Kidney tubule cell (primary cell): ENCODE results near the gene PIK3CG.
"Not testable (repeated sequence)": the region's sequence is repeated elsewhere in the genome, so short reads cannot be mapped to it uniquely, and the experiment has no call there.

Experiments
- DNase-seq: peaks from one replicate; pipeline ENCODE4 v3.0.0-alpha.2; 2018; ENCODE audit warnings: low spot score

PIK3CG gene

GRCh38 chr7:106865130-106866041 lies at the start of gene PIK3CG:
PIK3CG (plus strand) TSS chr7:106865282; CDS start chr7:106867562, 2,280 bp downstream.
- DNase-seq = peak; percentile 11

DNA sequence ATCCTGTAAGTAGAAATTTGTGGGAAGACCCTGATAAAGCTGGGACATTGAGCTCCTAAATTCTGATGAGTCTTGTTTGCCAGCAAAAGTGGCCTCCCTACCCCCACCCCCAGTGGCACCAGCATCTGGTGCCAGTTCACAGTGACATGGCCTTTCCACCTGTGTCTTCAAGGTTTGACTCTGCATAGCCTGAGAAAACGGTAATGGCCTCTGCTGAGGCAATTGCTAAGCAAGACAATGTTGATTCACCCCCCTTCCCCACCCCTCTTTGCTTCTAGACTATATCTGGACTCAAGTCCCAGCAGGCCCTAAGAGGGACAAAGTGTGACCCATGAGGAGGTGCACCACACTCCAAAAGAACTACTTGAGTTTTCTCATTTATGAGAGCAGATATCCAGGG lies 48.0 kb upstream of the PIK3CG start:
- DNase-seq = no peak

DNA sequence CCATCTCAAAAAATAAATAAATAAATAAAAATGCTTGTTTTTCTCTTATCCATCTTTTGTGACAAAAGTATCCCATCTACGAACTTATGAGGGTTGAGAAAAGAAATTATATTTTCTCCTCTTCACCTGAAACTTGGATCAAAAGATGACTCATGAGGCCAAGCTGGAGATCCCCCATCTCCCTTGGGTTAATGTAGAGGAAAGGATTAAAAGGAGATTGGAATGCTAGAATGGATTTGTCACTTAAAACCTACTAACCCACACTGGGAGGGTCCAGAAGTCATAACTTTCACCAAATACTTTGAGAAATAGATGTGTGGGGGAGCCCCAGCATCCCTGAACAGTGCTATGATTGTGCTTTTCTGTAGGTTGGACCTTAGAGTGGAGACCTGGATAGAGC lies 46.3 kb upstream of the PIK3CG start:
- DNase-seq = peak; percentile 72

DNA sequence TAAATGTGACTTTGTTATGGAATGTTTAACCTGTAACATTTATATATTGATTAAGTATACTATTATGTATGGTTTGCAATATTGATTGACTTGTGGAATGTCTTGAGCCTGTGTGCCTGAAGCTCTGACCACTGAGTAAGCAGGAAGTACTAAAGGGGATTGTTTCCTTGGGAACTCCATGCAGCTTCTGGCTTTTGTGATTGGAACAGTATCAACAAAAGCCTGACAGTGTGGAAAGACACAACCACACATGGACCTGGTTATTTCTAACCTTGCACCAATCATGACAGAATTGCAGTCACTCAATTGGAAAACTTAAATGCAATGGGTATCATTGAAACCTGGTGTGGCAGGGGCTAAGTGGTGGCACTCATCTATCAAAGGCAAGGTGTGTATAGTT lies 45.5 kb upstream of the PIK3CG start:
- peak; percentile 68 for DNase-seq

- peak; percentile 26 for DNase-seq
Observed at GRCh38 chr7:106820321-106821217, 44.5 kb upstream of the PIK3CG start.

DNA sequence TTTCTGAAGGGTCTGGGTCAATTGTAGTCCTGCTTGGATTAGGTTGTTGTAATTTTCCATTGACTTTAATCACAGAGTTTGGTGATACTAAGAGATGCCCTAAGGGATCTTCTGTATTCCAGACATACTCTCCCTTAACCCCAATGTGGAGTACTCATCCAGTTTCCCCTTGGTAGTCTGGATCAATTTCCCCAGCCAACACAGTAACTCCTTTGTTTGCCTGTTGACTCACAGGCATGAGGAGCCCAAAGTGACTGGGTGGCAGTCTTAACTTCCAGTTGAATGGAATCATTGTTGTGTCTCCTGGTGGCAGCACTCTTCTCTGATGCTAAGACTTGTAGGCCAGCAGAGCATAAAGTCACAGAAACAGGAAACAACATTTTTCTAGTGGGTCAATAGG lies 41.5 kb upstream of the PIK3CG start:
- DNase-seq = peak; percentile 92

GRCh38 chr7:106824458-106824857 lies 40.6 kb upstream of the PIK3CG start:
- peak; percentile 97 for DNase-seq

- DNase-seq = no peak
Observed at GRCh38 chr7:106827626-106828025, 37.5 kb upstream of the PIK3CG start.

DNA sequence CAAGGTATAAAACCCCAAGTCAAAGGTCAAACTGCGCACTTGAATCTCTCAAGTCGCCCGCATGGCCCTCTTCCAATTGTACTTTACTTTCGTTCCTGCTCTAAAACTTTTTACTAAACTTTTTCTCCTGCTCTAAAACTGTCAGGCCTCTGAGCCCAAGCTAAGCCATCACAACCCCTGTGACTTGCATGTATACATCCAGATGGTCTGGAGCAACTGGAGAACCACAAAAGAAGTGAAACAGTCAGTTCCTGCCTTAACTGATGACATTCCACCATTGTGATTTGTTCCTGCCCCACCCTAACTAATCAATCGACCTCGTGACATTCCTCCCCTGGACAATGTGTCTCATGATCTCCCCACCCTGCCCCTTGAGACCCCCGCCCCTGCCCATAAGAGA lies 35.6 kb upstream of the PIK3CG start:
- no peak for DNase-seq

GRCh38 chr7:106830896-106831295 lies 34.2 kb upstream of the PIK3CG start:
- DNase-seq = not testable (repeated sequence)

DNA sequence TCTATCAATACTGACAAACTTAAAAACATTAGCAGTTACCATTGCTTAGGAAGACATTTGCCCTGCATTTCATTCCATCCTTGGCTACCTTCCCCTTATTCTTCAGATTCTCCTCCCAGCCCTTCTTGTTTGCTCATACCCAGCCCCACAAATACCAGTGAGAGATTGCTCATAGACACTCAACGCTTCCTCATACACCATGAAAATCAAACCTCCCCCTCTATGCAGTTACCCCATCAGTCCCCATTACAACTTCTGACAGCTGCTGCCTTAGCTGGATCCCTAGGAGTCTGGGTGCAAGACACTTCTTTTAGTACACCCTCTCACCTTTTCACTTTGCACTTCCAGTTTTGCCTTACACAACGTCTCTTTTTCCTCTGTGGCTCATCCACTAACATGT lies 28.3 kb upstream of the PIK3CG start:
- no peak for DNase-seq

GRCh38 chr7:106839511-106839910 lies 25.6 kb upstream of the PIK3CG start:
- no peak for DNase-seq

DNA sequence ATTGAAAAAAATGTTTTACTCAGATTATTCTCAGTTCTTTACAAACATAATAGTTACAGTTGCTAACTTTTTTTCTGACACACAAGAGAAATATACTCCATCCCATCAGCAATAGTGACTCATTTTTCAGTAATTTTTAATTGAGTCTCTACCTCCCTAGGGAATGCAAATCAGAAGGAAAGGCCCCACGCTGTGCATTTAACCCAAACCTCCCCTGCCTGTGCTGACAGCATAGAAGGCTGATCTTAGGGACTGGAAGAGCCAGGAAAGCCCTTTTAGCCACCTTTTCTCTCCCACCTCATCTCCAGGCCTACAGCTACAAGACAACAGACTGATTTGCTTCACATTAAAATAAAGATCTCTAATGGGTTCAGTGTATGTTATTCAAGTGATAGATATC lies 24.7 kb upstream of the PIK3CG start:
- DNase-seq = peak; percentile 92

GRCh38 chr7:106841896-106842390 lies 23.1 kb upstream of the PIK3CG start:
- peak; percentile 98 for DNase-seq

- DNase-seq = no peak
Observed at GRCh38 chr7:106844279-106844997, 20.6 kb upstream of the PIK3CG start.

DNA sequence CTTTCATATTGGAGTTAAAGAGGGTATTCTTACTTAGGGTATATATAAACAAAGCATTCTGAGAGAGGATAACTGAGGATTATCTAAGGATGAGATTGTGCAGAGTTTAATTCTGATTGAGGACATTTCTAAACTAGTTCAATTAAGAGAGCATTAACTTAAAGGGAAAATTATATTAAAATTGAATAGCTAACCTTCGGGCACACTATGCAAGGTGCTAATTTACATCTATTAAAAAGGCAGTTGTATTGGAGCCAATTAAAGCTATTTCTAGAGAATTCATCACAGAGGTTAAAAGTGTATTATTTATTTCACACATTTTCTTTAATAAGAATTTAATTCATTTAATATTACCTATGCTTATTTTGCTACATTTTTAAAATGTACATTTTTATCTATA lies 17.0 kb upstream of the PIK3CG start:
- DNase-seq = no peak

- DNase-seq = peak; percentile 99
Observed at GRCh38 chr7:106848851-106849442, 16.1 kb upstream of the PIK3CG start.

DNA sequence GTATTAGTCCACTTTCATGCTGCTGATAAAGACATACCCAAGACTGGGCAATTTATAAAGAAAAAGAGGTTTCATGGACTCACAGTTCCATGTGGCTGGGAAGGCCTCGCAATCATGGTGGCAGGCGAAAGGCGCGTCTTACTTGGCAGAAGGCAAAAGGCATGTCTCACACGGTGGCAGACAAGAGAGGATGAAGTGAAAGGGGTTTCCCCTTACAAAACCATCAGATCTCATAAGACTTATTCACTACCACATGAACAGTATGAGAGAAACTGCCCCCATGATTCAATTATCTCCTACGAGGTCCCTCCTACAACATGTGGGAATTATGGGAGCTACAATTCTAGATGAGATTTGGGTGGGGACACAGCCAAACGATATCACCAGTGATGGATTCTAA lies 13.4 kb upstream of the PIK3CG start:
- not testable (repeated sequence) for DNase-seq

DNA sequence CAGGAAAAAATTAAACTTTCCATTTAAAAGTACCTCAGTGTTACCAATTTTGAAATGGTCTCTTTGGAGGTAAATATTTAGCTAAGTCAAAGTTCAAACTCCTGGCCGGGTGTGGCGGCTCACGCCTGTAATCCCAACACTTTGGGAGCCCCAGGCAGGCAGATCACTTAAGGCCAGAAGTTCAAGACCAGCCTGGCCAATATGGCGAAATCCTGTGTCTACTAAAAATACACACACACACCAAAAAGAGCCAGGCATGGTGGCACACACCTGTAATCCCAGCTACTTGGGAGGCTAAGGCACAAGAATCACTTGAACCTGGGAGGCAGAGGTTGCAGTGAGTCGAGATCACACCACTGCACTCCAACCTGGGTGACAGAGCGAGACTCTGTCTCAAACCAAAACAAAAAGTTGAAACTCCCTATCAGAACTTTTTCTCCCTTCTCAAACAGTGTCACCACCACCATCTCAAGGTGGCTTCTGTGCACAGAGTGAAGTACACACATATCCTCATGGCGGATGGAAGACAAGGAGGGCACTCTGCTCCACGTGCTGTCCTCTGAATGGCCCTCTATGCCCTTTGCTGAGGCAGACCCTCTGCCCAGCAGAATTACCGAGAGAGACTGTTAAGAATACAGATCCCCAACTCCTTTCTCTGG lies 11.7 kb upstream of the PIK3CG start:
- DNase-seq = no peak

DNA sequence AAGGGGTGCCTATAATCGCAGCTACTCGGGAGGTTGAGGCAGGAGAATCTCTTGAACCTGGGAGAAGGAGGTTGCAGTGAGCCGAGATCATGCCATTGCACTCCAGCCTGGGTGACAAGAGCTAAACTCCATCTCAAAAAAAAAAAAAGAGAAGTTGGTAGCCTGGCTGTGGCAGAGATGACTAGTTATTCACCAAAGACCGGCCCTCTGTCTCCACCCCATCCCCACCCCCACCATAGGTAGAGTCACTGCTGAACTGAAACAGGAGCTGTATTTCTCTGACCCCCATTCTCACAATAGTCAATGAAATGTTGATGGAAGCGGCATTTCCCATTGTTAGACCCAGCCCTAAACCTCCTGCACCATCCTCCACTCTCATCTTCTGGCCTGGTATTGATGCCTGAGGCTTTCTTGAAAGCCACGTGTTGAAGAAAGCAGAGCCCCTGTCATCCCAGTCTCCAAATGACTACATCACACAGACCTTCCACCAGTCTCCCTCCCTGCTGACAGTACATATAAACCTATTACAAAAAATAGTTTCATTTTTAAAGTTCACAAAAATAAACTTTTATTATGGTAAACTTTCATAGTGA lies 9.4 kb upstream of the PIK3CG start:
- no peak for DNase-seq
